OCI-LY7 (cell line): ENCODE data around the gene ARHGAP18. TPM values are rescaled to one million over a fixed set of nuclear protein-coding genes. Genes with fewer than 3 reads are reported as not detected.

Experiments used
- BruUV-seq: library from RNA; stranded (reverse); fragments of 400-500 nt; replicated peaks from 2 replicates; lab custom pipeline; 2021; lab: Mats Ljungman, UMichigan
- CTCF ChIA-PET: fragments of 300-600 bp; sonication (Branson Sonifier 250); formaldehyde crosslinking; loops from one replicate; lab custom pipeline; 2022; ENCODE audit warnings: antibody characterized with exemption; ENCODE audit not compliant: unreplicated experiment; lab: Charles Lee
- POLR2A ChIA-PET: fragments of 300-600 bp; sonication (Branson Sonifier 250); formaldehyde crosslinking; loops from one replicate; lab custom pipeline; 2022; ENCODE audit warnings: antibody characterized with exemption; lab: Charles Lee
- DNase-seq: peaks from one replicate; pipeline ENCODE4 v3.0.0-alpha.2; 2015; ENCODE audit warnings: low spot score
- H2AFZ ChIP-seq: fragments of 200-600 bp; sonication (generic), shearing (Covaris generic); 2 replicates; pipeline ENCODE4 v1.6.1; 2014; ENCODE audit warnings: mild to moderate bottlenecking, antibody characterized with exemption, low read length, moderate library complexity
- H3K27ac ChIP-seq: fragments of 200-600 bp; sonication (generic); 2 replicates; pipeline ENCODE4 v1.5.1; 2014; ENCODE audit warnings: mixed run types, low read depth, mild to moderate bottlenecking, moderate library complexity, low read length, inconsistent platforms; ENCODE audit not compliant: poor library complexity, severe bottlenecking
- H3K36me3 ChIP-seq: fragments of 200-600 bp; sonication (generic); 2 replicates; pipeline ENCODE4 v1.6.1; 2014; ENCODE audit warnings: mild to moderate bottlenecking, antibody characterized with exemption, low read length, moderate library complexity, mixed read lengths; ENCODE audit not compliant: insufficient read depth
- H3K4me1 ChIP-seq: fragments of 200-600 bp; sonication (generic); 2 replicates; pipeline ENCODE4 v1.5.1; 2014; ENCODE audit warnings: mild to moderate bottlenecking, low read length; ENCODE audit not compliant: insufficient read depth, poor library complexity, severe bottlenecking
- H3K4me2 ChIP-seq: fragments of 200-600 bp; sonication (generic); 2 replicates; pipeline ENCODE4 v1.6.1; 2014; ENCODE audit warnings: mild to moderate bottlenecking, low read length
- H3K4me3 ChIP-seq: fragments of 200-600 bp; sonication (generic); 2 replicates; pipeline ENCODE4 v1.5.1; 2014; ENCODE audit warnings: mild to moderate bottlenecking, low read depth, low read length; ENCODE audit not compliant: poor library complexity, severe bottlenecking
- H3K79me2 ChIP-seq: fragments of 200-600 bp; sonication (generic); 2 replicates; pipeline ENCODE4 v1.6.1; 2016; ENCODE audit warnings: low read depth, mild to moderate bottlenecking, low read length, moderate library complexity, mixed read lengths; ENCODE audit not compliant: insufficient read depth
- H3K9me2 ChIP-seq: fragments of 200-600 bp; sonication (generic); 2 replicates; pipeline ENCODE4 v1.6.1; 2016; ENCODE audit warnings: mild to moderate bottlenecking, low read length, mixed read lengths; ENCODE audit not compliant: insufficient read depth
- H3K9me3 ChIP-seq: fragments of 200-600 bp; sonication (generic); 2 replicates; pipeline ENCODE4 v1.6.1; 2014; ENCODE audit warnings: mild to moderate bottlenecking, mixed run types, low read length, mixed read lengths
- H4K20me1 ChIP-seq: fragments of 200-600 bp; sonication (generic); 2 replicates; pipeline ENCODE4 v1.6.1; 2014; ENCODE audit warnings: mild to moderate bottlenecking, antibody characterized with exemption, low read length, moderate library complexity, mixed read lengths; ENCODE audit not compliant: insufficient read depth
- CTCF ChIP-seq: fragments of 200-600 bp; sonication (generic); conservative IDR thresholded peaks from 2 replicates; pipeline ENCODE4 v1.5.1; 2014; ENCODE audit warnings: mild to moderate bottlenecking, antibody characterized with exemption, low read length, moderate library complexity, mixed read lengths
- EZH2phosphoT487 ChIP-seq: fragments of 200-600 bp; sonication (generic); IDR thresholded peaks from 2 replicates; pipeline ENCODE4 v1.6.1; 2018; ENCODE audit warnings: low read depth, borderline replicate concordance, mild to moderate bottlenecking, mixed run types, antibody characterized with exemption, low read length, moderate library complexity, mixed read lengths
- intact Hi-C: fragments of 100-400 bp; cut with micrococcal nuclease; formaldehyde crosslinking; loops from one replicate; pipeline ENCODE4 v1.10.0; 2022; ENCODE audit not compliant: unreplicated experiment
- total RNA-seq, 2 experiments: library from RNA; depleted of rRNA in 1 of 2; stranded (reverse); fragments of >200 nt in 1 of 2; shearing (Covaris generic) in 1 of 2; gene quantifications; 2 replicates each; pipeline ENCODE4 v1.2.3, GENCODE V29; 2014 to 2022

The ARHGAP18 gene
- total RNA-seq, 2 experiments from 2014 or later = 4.8 to 7.5 TPM

DNA sequence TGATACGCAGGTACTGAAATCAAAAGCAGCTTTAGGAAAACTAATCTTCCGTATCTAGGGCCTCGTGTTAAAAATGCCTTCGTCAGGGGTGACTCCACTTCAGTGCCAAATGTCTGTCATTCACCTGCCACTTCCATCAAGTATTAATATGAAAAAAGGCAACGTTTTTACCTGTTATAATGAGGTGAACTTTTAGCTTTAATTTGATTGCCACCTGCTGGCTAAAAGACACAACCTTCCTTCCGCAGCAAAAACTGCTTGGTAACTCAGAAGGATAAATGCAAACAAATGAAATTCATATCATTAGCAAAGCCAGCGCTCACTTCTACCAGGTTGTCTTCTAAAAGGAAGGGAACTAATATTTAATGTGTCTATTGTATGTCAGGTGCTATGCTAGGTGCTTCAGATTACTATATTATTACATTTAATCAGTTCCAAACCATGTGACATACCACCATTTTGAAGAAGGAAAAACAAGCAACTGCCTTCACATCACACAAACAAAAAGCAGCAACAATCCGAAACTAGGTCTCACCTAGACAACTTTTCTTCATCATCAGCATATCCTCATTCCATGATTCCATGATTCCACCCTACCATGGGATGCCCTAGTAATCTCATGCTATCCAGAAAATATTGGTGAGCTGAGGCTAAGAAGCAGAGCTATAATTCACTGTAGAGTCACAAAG lies 20.6 kb upstream of the ARHGAP18 start:
- H3K79me2 ChIP-seq = no peaks in the 10 kb centered on the region
- H3K9me3 ChIP-seq = no peaks in the 10 kb centered on the region
- no peak overlapping the region for H3K27ac ChIP-seq
- H2AFZ ChIP-seq = peak overlapping the region; percentile 97
- no peaks in the 10 kb centered on the region for H3K36me3 ChIP-seq
- CTCF ChIA-PET = interaction anchor here (0.6 to 1.0 kb wide), 3 partner anchors 13 to 133 kb away, joined by 3 to 4 read pairs (median 3); no protein-coding TSS in a partner anchor
- TF ChIP-seq CTCF (peak; percentile 95), EZH2phosphoT487 (no peak)
- H3K9me2 ChIP-seq = no peaks in the 10 kb centered on the region
- POLR2A ChIA-PET = interaction anchor here (1.4 to 3.4 kb wide), 2 partner anchors 130 to 133 kb away, joined by 4 to 17 read pairs; no protein-coding TSS in a partner anchor
- H3K4me1 ChIP-seq = no peaks in the 10 kb centered on the region
- H4K20me1 ChIP-seq = no peaks in the 10 kb centered on the region
- BruUV-seq = no TSS peak
- no peak overlapping the region for H3K4me2 ChIP-seq
- peak; percentile 64 for DNase-seq
- intact Hi-C loops = loop anchor here (1.0 to 5.0 kb wide), 3 partner anchors 58 to 231 kb away; no protein-coding TSS in a partner anchor
- no peak overlapping the region for H3K4me3 ChIP-seq

DNA sequence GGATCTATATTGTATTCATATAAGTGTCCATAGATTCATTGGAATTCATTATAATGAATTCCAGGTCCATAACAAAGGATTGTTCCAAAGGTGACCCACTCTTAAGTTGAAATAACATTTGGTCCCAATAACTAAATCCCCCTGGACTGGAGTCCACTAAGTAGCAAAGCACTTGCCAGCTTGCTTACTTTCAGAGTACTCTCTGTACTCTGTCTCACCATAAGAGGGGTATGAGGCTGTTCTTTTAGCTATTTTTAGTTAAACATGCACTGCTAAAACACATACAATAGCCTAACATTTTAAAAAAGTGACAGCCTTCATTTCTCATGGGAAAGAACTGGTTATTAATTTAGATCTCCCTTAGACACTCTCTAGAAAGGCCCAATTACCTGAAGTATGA lies 16.7 kb upstream of the ARHGAP18 start:
- H3K4me1 ChIP-seq = no peaks in the 10 kb centered on the region
- H3K4me2 ChIP-seq = no peak overlapping the region
- no peaks in the 10 kb centered on the region for H3K79me2 ChIP-seq
- DNase-seq = no peak
- BruUV-seq = no TSS peak
- intact Hi-C loops = no loop called here
- TF ChIP-seq EZH2phosphoT487 = no peak
- no peak for TF ChIP-seq CTCF
- ChIA-PET POLR2A (interaction anchor here (0.6 to 2.5 kb wide), 9 partner anchors 9 to 1402 kb away, joined by 3 to 11 read pairs (median 5); partner anchors contain the start of gene ARHGAP18), CTCF (no interaction called here)
- H3K27ac ChIP-seq = no peak overlapping the region
- H3K4me3 ChIP-seq = no peak overlapping the region
- no peaks in the 10 kb centered on the region for H3K9me3 ChIP-seq
- H3K36me3 ChIP-seq = no peaks in the 10 kb centered on the region
- H2AFZ ChIP-seq = no peak overlapping the region
- H3K9me2 ChIP-seq = no peaks in the 10 kb centered on the region
- no peaks in the 10 kb centered on the region for H4K20me1 ChIP-seq

DNA sequence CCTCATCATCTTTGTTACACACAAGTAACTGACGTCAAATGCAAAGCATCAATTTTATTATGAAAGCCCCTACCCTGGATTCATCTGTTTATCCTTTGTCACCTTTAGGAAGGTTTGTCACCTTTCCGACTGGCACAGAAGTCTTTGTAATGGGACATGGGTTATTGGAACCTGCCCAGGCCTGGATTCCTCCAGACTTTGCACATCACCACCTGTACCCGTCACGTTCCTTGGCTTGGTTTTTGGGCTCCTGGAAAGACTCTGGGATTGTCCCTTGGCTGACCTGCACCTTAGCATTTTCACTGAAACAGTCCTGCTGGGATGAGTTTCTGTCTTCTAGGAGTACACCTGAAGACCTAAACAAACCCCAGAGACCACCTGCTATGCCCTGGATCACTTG lies 15.4 kb upstream of the ARHGAP18 start:
- Histone ChIP-seq H3K36me3 (no peaks in the 10 kb centered on the region), H4K20me1 (no peaks in the 10 kb centered on the region), H3K27ac (no peak overlapping the region), H3K9me2 (no peaks in the 10 kb centered on the region), H2AFZ (no peak overlapping the region), H3K9me3 (no peaks in the 10 kb centered on the region), H3K79me2 (no peaks in the 10 kb centered on the region), H3K4me1 (no peaks in the 10 kb centered on the region), H3K4me3 (no peak overlapping the region), H3K4me2 (no peak overlapping the region)
- DNase-seq = no peak
- BruUV-seq = no TSS peak
- TF ChIP-seq EZH2phosphoT487 = no peak
- ChIA-PET POLR2A (interaction anchor here (0.6 to 2.5 kb wide), 5 partner anchors 13 to 829 kb away, joined by 3 to 11 read pairs (median 5); partner anchors contain the start of gene ARHGAP18), CTCF (no interaction called here)
- intact Hi-C loops = no loop called here
